GM19468 (cell line): ENCODE measurements around the gene MYO9B.
A peak's percentile ranks its signal among the peaks of the same experiment; 100 is the strongest.

Source experiments
- ATAC-seq: cut with Tn5 transposase; IDR thresholded peaks from one replicate; pipeline ENCODE4 v1.9.1; 2021; ENCODE audit warnings: mild to moderate bottlenecking, moderate library complexity, moderate number of reproducible peaks; ENCODE audit not compliant: unreplicated experiment; ENCODE audit errors: extremely low read depth

Gene MYO9B

DNA sequence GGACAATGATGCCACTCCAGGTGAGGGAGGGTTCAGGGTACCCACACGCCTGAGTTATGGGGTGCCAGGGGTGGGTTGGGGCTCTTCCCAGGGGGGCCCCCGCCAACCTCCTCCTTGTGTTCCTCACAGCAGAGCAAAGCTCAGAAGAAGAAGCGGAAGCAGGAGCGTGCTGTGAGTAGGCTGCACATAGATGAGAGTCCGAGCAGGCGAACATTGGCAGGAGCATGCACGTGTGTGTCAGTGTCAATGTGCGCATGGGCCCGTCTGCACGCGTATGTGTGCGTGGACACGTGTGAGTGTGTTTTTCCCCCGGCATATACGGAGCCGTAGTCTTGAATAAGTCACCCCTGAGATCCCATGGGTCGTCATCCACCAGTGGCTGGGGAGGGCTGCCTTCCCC is 127.1 kb downstream of the MYO9B start:
- ATAC-seq = no peak

- ATAC-seq = no peak
Measured at GRCh38 chr19:17205237-17206140, 129.9 kb downstream of the MYO9B start.

DNA sequence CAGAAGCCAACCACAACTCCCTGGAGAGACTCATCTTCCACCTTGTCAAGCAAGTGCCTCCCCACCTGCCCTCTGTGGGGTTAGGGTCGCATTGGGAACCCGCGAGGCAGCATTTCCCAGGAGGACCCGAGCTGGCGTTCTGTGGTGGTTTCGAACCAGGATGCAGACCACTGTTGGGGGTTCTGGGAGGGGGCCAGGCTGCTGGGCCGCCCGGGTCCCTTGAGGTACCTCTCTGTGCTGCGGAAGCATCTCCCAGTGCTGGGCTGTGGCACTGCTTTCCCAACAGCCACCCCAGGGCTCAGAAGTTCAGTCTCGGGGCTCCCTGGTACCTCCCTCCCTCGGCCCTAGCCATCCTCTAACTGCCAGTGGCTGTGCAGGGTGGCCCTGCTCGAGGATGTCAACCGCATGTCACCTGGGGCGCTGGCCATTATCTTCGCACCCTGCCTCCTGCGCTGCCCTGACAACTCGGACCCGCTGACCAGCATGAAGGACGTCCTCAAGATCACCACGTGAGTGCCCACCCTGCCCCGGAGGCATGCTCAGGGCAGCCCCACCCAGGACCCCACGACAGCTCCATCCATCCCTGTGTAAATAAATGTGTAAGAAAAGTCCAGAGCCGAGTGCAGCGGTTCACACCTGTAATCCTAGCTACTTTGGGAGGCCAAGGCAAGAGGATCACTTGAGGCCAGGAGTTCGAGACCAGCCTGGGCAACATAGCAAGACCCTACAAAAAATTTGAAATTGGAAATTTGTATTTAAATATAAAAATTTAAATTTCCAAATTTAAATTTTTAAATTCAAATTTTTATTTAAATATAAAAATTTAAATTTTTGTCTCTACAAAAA is 131.4 kb downstream of the MYO9B start:
- no peak for ATAC-seq

- ATAC-seq = no peak
Measured at GRCh38 chr19:17209126-17210036, 133.8 kb downstream of the MYO9B start.

- no peak for ATAC-seq
Measured at GRCh38 chr19:17210296-17210695, 134.7 kb downstream of the MYO9B start.

DNA sequence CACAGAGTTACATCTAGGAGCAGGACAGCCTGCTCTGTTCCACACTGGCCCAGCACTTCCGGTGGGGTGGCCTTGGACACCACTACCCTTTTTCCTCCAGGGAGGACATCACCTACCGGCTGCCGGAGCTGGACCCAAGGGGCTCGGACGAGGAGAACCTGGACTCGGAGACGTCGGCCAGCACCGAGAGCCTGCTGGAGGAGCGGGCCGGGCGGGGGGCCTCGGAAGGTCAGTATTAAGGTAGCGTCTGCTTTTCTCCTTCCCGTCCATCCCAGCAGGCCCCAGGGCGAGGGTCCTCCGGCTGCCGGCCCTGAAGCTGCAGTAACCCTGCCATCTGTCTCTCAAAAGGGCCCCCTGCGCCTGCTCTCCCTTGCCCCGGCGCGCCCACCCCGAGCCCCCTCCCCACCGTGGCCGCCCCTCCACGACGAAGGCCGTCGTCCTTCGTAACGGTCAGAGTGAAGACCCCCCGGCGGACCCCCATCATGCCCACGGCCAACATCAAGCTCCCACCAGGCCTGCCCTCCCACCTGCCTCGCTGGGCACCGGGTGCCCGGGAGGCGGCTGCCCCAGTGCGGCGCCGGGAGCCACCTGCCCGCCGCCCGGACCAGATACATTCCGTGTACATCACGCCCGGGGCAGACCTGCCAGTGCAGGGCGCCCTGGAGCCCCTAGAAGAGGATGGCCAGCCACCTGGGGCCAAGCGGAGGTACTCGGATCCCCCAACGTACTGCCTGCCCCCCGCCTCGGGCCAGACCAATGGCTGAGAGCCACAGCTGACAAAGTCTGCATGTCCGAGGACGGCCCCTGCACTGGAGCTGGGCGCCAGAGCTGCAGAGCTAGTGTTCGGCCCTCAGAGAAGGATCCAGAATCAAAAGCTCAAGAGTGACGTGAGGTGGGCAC is 136.2 kb downstream of the MYO9B start:
- no peak for ATAC-seq

- no peak for ATAC-seq
Measured at GRCh38 chr19:17213334-17213733, 137.8 kb downstream of the MYO9B start.

GRCh38 chr19:17214508-17215126 is 139.0 kb downstream of the MYO9B start:
- ATAC-seq = no peak

DNA sequence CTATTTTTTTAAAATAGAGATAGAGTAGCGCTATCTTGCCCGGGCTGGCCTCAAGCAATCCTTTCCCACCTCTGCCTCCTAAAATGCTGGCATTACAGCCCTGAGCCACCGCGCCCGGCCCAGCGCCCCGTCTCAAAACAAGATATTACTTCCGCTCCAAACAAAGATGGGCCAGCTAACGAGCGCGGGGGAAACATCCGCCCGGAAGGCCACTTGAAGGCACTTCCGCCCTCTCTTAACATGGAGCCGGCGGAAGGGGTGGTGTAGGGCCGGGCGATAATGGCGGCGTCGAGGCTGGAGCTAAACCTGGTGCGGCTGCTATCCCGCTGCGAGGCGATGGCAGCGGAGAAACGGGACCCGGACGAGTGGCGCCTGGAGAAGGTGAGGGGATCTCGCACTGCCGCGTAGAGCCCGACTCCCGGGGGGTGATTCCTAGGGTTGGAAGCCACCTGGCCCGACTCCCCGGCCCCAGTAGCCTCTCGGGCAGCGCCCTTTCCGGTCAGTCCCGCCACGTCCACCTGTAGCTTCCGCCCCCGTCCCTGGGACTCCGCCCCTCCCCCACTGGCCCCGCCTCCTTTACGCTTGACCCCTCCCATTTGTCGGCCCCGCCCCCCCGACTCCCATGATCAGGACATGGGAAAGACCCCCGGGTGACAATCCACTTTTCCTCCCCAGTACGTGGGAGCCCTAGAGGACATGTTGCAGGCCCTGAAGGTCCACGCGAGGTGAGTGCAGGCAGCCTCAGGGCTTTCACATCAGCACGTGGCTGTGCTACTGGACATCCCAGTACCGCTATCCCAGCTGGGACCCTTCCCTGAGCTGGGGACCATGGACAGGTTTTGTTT is 139.8 kb downstream of the MYO9B start, which contains the start of gene USE1:
USE1 (plus strand) TSS at position 231 of the 845 bp plus-strand sequence; CDS start at position 280, 49 bp downstream.
- no peak for ATAC-seq

GRCh38 chr19:17216058-17216670 is 140.6 kb downstream of the MYO9B start:
- no peak for ATAC-seq

GRCh38 chr19:17219286-17219685 is 143.7 kb downstream of the MYO9B start:
- ATAC-seq = no peak

- ATAC-seq = no peak
Measured at GRCh38 chr19:17220207-17220758, 144.7 kb downstream of the MYO9B start.

DNA sequence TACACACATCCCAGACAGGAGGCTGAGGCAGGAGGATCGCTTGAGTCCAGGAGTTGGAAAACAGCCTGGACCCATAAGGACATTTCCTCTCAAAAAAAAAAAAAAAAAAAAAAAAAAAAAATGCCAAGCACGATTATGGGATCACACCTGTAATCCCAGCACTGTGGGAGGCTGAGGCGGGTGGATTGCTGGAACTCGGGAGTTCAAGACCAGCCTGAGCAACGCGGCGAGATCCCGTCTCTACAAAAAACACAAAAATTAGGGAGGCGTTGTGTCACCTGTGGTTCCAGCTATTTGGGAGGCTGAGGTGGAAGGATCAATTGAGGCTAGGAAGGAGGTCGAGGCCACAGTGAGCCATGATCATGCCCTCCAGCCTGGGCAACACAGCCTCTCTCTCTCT is 149.5 kb downstream of the MYO9B start:
- ATAC-seq = no peak

- ATAC-seq = peak; percentile 69
Measured at GRCh38 chr19:17226002-17226933, 150.7 kb downstream of the MYO9B start, which contains the start of gene OCEL1. OCEL1 (plus strand) TSS chr19:17226226; CDS start chr19:17226248, 22 bp downstream.

DNA sequence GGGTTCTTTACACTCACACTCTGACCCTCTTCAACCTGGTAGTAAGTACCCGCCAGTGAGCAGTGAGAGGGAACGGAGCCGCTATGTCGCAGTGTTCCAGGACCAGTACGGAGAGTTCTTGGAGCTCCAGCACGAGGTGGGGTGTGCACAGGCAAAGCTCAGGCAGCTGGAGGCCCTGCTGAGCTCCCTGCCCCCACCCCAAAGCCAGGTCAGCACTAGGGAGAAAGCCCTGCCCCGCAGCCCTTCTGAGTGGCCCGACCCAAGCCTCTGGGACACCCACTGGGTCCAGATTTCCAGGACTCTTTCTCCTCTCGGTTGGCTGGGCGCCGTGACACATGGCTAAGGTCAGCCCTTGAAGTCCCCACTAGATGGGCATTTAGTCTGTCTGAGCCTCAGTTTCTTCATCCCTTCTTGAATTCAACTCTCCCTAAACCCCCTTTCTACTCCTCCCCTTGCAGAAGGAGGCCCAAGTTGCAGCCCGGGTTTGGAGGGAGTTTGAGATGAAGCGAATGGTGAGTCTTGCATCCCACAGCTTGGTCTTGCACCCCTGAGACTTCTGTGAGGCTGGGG is 152.3 kb downstream of the MYO9B start:
- no peak for ATAC-seq
